Left lobe of liver (tissue), 2 donors: ENCODE measurements around the gene CASK. TPM values are rescaled to one million over a fixed set of nuclear protein-coding genes. Genes with fewer than 3 reads are reported as not detected.

Source experiments
- ATAC-seq: fragments of 200-7000 bp; cut with Tn5 transposase; one replicate; pipeline ENCODE4 v1.9.1; 2020; ENCODE audit warnings: mild to moderate bottlenecking, moderate library complexity
- DNase-seq: peaks from one replicate; pipeline ENCODE4 v3.0.0-alpha.2; 2020; ENCODE audit warnings: low spot score
- total RNA-seq: library from RNA; stranded (reverse); gene quantifications from one replicate; pipeline ENCODE4 v1.2.1, GENCODE V29; 2021
- donor health status: DM: no; HTN: no; CAD: no; lungs with moderate emphysema.
- donor health status: DM: no; HTN: yes; CAD: no.

The CASK gene
- total RNA-seq, 1 donor from 2014 or later = 13.8 TPM

DNA sequence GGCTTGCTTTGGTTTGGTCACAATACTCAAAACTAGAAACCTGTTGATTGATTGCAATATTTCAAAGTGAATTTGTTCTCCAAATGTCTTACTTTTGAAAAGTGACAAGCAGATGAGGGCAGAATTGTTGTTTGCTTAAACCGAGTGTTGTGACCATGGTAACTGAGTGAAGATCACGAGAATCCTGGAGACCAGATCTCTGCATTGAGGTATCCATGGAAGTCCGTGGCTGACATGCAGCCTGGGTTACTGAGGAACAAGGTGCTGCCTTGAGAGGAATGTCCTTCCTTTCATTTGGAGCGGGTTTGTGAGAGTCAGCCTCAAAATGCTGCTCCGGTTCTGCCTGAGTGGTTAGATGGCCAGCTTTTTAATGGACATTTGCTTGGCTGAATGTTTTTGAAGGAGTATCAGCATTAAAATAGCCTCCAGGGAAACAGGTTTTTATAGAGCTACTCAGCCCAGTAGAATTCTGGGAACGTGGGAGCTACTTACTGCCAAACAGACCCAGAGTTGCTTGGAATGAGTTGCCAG is 444.9 kb downstream of the CASK start:
- ATAC-seq (no peak), DNase-seq (no peak)

GRCh38 chrX:41475591-41476241 is 447.6 kb downstream of the CASK start:
- ATAC-seq (no peak), DNase-seq (no peak)

- DNase-seq (no peak), ATAC-seq (no peak)
Measured at GRCh38 chrX:41475191-41475590, 448.2 kb downstream of the CASK start.

GRCh38 chrX:41474726-41475100 is 448.6 kb downstream of the CASK start:
- DNase-seq = no peak
- ATAC-seq = no peak

DNA sequence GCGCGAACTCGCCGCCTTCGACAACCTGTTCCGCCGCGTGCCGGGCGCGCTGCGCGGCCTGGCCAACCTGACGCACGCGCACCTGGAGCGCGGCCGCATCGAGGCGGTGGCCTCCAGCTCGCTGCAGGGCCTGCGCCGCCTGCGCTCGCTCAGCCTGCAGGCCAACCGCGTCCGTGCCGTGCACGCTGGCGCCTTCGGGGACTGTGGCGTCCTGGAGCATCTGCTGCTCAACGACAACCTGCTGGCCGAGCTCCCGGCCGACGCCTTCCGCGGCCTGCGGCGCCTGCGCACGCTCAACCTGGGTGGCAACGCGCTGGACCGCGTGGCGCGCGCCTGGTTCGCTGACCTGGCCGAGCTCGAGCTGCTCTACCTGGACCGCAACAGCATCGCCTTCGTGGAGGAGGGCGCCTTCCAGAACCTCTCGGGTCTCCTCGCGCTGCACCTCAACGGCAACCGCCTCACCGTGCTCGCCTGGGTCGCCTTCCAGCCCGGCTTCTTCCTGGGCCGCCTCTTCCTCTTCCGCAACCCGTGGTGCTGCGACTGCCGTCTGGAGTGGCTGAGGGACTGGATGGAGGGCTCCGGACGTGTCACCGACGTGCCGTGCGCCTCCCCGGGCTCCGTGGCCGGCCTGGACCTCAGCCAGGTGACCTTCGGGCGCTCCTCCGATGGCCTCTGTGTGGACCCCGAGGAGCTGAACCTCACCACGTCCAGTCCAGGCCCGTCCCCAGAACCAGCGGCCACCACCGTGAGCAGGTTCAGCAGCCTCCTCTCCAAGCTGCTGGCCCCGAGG is 449.2 kb downstream of the CASK start:
- ATAC-seq = no peak

DNA sequence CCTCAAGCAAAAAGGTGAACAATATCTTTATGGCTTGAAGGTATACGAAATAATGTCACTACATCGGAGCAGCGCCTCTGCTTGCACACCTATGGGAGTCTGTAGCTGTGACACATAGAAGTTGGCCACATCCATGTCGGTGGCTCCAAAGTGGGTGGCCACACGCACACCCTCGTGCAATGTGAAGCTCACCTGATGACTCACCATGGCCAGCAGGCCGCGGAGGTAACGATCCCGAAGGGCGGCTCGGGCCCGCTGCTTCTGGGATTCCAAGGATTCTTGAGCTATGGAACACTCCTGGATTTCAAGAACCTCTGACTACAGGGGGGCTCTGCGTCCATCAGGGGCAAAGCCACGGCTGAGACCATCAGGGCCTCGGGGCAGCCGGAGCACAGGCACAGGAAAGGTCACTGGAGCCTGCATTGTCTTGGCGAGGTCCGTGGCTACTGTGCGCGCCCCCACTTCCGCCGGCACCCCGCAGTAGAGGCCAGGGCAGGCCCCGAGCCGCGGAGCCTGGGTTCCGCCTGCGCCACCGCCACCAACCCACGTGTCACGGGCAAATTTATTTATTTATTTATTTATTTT is 451.0 kb downstream of the CASK start:
- DNase-seq = no peak
- no peak for ATAC-seq

More for the DNA sequence above, 449.2 kb downstream of the CASK start:
- no peak for DNase-seq

DNA sequence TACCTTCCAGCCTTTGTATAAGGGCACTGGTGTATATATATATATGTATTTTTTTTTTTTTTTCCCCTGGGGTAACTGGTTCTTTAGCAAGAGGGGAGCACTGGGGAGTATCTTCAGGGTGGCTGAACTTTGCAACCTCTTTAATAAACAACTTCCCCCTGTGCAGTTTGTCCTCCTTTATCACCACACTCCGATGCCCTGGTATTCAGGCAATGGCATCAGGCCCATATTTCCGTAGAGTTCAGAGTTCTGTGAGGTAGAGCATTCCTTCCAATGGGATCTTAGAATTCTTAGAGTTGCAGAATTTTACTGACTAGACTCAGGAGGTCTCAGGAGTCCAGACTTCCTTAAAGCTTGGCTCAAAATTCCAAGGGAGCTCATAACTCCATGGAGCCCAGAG is 451.6 kb downstream of the CASK start:
- DNase-seq (no peak), ATAC-seq (no peak)

- ATAC-seq (no peak), DNase-seq (no peak)
Measured at GRCh38 chrX:41470706-41471105, 452.6 kb downstream of the CASK start.

DNA sequence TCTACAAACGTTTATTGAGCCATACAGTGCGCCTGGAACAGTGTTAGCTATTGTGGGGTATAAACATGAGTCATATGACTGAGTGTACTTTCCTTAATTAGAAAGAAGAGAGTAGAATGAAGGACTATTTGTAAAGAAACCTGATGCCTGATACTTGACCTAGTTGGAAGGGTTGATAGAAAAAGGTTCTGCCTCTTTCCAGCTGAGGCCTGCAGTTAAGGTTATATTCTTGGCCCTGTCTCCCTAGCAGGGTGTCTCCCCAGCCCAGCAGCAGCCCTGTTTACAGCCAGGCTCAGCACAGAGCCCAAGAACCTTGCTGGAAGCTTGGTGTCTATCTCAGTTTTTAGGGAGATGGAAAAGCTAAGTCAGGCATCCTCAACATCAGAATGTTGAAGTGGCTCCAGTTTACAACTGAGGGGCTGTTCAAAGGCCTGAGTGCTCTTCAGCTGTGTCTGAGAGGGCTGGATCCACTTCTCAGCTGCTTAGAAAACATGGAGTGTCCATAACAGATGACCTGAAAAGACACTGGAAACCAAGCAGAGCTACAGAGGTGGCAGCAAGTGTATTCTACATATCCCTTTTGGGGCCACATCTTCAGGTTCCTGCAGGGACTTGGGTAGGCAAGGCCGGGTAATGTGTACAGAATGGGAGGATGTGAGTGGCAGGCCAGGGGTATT is 454.6 kb downstream of the CASK start:
- no peak for DNase-seq

More for the DNA sequence above, 454.6 kb downstream of the CASK start:
- ATAC-seq = no peak

Other genes with a start within 250 kb of the CASK start
- gene GPR34, start 234.6 kb downstream of the CASK start, total RNA-seq = 1.2 TPM
- 0.28 TPM for gene GPR82, start 199.4 kb downstream of the CASK start, total RNA-seq